Stimulated activated CD8-positive, alpha-beta memory T cell treated with anti-CD3 and anti-CD28 coated beads, Interleukin-7, amount 100 ng/mL, for 48 hours (primary cell): Measurements from ENCODE around the gene FOXR1.

Experiments used
- DNase-seq, 2 donors: peaks; one replicate each; pipeline ENCODE4 v3.0.0-alpha.2; 2020; ENCODE audit warnings: low read depth in 1 of 2; ENCODE audit errors: extremely low read depth in 1 of 2

The FOXR1 gene, protein sequence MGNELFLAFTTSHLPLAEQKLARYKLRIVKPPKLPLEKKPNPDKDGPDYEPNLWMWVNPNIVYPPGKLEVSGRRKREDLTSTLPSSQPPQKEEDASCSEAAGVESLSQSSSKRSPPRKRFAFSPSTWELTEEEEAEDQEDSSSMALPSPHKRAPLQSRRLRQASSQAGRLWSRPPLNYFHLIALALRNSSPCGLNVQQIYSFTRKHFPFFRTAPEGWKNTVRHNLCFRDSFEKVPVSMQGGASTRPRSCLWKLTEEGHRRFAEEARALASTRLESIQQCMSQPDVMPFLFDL

DNA sequence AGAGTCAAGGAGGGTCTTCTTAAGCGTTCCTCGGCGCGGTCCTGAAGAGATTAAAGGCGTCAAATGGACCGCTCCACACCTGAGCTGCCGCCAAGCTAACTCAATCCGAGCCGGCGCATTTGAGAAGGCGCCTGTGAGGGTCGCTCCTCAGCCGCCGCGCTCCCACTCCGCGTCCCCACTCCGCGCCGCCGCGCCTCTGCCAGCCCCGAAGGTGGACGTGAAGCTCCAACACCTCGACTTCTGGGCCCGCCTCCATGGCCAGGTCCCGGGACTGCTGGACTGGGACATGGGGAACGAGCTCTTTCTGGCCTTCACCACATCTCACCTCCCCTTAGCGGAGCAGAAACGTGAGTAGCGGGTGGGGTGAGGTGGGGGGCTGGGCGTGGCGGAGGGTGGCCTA is at the start of gene FOXR1:
Gene FOXR1 (plus strand): TSS at position 116 of the 400 bp plus-strand sequence. CDS start 171 bp downstream, at position 287.
- no peak for DNase-seq

DNA sequence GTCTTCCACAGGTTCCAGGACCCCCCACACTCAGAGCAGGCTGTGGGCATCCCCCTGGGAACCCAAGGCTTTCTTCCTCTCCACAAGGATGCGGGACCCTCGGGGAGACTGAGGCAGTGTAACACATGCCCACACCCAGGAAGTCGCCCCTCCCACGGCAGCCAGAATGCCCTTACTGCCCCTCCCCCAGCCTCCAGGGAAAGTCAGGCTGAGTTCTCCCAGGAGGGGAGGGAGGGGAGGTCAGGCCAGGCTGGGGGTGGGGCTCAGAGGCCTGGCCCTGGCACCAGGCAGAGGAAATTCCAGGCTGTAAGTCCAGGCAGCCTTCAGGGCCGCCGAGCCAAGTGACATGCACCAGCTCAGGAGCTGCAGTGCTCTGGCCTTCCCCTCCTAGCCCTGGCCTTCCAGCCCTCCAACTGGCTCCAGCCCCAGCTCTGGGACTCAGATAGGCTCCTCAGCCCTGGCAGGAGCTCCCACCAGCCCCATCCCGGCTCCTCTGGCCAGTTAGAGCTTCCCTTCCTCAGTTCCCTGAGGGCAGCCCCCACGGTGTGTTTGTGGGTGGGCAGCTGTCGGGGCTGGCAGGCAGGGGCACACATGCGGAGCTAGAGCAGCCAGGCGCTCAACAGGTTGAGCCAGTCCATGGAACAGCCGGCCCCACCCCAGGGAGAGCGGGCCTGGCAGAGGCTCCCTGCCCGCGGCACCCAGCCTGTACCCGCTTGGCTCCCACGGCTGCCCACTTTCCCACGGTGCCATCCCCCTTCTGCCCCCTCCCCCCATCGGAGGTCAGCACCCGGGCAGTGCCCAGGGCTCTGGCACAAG is 49.4 kb upstream of the FOXR1 start:
- no peak for DNase-seq

DNA sequence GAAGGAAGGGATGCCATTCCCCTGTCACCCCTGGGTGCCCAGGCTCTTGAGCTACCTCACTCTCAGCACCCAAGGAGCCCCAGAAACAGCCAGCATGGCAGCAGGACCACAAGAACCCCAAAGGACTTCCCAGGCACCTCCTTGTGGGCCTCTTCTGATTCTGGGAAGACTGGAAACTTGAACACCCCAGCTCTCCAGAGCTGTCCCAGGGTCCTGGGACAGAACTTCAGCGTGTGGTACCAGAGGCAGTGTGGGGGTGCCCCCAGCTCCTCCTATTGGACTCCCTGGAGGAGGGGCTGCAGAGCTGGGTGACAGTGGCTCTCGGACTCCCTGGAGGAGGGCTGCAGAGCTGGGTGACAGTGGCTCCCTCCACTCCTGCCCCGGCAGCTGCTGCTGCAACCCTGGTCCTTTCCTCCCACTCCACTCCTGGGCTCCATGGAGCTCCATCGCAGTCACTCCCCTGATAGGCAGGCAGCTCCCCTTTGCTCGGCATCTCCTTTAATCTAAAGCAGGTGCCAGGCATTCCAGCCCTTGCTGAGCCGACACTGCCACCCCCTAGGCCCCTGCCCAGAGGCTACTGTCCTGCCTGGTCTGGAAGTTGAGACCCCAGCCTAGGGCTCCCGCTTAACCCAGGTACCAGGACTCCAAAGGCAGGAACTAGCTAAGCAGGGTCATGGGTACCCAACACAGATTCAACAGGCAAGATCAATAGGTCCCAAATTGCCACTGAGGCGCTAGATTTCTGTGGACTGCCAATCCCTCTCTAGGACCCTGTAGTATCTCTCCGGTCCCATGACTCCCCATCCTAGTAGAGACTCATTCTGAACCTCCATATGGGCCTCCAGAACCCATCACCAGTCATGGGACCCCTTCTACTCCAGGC is 48.6 kb upstream of the FOXR1 start:
- no peak for DNase-seq

DNA sequence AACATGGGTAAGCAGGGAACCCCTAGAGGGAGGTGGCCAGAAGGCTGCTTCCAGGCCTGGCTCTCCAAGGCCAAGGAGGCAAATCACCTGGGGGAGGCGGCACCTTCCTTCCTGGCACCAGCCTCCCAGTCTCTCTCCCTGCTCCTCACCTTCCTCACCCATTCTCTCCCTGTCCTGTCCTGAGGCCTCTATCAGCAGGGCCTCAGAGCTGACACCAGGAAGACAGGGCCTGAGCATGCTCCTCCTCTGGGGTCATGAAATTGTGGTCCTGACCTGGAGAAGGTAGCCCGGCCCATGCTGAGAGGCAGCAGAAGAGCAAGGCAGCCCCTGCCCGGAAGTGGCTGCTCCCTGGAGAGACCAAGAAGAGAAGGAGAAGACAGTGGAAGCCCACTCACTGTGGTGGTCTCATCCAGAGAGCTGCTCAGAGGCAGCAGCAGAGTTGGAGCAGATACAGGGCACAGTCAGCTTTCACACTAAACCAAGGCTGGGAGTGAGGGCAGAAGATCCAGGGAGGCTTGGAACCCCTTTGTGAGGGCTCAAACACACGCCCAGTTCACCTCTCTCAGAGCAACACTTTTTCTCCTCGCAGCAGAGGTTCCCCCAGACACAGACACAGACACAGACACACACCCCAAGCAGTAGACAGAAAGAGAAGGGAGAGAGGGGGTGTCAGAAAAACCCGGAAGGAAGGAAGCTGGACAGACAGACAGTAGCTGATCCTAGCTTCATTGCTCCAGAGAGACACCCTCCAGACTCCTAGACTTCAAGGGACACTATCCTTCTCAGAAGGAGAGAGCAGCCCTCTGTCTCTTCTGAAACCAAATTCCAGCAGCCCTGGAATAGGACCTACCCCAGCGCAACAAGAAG is 47.6 kb upstream of the FOXR1 start:
- no peak for DNase-seq

DNA sequence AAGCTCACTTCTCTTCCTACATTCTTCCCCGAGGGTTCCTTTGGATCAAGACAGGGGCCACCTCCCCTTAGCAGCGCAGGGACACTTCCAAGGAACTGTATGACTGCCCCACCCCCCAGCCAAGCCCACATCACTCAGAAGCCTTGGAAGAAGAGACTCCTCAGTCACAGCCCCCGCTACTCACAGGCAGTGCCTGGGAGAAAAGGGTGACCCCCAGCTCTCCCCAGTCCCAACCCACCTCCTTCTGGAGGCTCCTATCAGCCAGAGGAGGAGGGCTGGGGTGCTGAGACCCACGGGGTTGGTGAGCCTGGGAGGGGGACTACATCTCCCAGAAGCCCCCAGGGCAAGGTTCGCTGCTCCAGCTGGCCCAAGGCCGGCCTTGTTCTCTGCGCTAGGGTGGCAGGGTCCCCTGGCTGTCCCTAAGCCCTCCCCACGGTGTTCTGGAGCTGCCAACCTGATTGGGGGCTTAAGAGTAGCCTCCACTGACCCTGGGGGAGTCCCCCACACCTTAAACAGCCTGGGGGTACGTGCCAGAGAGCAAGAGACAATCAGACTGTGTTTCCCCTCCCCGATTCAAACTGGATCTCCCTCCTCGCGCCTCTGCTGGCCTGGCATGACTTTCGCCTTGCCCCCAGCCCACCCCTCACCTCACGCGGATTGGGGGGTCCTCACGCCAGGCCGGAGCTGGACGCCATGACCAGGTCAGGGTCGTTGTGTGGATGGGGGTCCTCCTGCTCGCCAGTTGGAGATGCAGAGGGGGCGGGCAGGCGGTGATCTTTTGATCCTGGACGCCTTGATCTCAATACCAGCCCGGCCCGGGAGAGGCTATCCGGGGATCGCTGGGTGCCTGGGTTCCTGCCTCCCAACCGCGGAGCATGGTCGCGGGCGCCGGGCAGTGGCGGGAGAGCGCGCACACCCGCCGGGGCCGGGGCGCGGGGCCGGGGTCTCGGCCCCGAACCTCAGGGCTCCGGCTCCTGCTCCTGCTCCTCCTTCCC is 46.7 kb upstream of the FOXR1 start:
- DNase-seq, result no peak

DNA sequence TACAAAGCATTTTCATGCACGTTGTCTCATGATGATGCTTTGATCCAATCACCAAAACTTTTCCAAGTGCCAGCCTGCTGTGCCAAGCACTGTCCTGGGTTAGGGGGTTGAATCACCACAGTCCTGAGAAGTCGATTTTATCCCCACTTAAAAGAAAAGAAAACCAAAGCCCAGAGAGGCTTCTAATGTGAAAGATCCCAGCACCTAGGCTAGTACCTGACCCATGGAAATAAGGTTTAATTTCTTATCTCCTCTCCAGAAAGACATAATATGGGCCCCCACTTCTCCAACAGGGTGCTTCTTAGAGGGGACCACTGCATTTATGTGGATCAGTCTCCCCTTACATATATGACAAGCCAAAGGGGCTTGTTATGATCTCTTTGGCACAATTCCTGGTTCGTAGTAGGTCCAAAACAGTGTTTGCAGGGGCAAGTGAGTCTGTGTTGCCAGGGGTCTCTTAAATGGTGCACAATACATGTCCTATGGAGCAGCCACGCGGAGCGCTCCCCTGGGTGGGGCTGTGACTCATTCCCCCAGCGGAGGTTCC is 43.9 kb upstream of the FOXR1 start:
- DNase-seq, result no peak

DNA sequence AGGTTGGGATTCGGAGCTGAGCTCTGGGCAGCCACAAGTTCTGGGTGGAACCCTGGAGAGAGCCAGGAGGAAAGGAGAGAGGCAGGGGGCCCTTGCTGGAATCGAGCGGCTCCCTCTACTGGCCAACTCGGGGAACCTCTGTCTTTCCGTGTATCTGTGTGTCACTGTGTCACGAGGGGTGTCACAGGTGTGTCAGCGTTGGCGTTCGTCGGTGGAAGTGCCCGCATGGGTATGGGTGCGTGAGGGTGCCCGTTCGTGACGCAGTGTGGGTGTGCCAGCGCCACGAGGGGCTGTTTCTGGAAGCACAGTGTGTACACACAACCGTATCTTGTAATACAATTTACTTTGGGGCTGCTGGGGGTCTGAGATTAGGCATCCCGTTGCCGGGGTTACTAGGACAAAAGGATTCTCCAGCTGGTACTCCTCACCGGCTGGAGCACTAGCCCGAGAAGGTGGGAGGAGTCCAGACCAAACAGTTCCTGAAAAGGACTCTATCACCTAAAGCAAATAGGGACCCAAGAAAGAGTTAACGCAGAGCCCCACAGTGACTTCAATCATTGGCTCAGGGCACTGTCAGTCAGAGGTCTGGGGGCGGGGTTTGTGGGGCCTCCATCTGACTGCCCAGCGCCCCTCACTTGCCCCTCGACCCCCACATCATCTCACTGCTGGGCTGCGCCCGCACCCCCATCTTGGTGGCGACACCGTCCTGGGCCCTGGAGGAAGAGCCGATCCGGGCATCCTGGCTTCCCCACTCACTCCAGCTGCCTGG is 43.3 kb upstream of the FOXR1 start:
- peak; percentile 73 to 84 for DNase-seq

DNA sequence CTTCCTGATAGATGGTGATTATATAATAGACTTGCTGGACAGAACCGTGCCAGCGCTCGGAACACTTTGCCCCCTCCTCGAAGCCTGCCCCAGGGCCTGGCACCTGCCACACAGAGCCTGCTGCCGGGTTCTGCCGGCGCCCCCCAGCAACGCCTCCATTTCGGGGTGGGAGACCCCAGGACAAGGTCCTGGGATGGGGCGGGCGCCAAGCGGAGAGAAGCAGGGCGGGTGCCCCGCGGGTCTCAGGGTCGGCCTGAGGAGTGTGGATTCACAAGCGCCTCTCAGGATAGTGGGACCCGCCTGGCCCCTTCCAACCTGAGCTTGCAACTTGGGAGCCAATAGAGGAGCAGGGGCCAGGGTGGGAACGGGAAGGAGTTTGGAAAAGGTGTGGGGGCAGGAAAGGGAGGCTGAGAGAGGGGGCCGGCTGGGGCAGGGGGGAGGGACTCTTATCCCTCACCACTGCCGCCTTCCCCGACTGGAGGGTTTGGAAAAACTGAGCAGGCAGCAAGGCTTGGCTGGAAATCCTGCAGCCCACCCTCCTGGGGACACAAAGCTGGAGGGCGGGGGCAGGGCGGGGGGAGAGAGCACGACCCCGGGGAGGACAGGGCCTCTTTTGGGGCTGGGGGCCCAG is 42.6 kb upstream of the FOXR1 start:
- no peak for DNase-seq

DNA sequence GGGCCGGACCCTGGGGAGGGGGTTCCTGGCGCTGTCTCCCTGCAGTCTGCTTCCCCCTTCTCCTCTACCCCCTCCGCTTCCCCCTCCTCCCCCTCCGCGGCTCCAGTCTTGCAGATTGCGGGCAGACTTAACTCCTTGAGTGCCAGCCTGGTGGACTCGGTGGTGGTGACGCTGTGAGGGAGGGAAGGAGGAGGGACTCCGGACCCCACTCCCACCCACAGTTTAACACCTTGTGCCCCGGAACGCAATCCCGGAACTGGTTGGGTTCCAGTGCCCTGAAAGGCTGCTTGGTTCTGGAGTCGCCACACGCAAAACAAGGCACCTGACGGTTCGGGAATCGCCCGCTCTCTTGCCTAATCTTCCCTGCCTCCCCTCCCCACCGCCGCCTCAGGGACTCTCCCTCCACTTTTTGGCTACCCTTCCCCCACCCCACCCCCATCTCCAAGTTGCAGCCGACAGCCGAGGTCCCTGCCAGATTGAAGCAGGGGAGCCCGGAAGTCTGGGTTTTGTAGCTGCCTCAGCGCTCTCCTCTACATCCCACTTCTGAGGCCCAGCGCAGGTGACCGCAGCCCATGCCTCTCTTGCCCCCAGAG is 42.0 kb upstream of the FOXR1 start:
- no peak for DNase-seq

DNA sequence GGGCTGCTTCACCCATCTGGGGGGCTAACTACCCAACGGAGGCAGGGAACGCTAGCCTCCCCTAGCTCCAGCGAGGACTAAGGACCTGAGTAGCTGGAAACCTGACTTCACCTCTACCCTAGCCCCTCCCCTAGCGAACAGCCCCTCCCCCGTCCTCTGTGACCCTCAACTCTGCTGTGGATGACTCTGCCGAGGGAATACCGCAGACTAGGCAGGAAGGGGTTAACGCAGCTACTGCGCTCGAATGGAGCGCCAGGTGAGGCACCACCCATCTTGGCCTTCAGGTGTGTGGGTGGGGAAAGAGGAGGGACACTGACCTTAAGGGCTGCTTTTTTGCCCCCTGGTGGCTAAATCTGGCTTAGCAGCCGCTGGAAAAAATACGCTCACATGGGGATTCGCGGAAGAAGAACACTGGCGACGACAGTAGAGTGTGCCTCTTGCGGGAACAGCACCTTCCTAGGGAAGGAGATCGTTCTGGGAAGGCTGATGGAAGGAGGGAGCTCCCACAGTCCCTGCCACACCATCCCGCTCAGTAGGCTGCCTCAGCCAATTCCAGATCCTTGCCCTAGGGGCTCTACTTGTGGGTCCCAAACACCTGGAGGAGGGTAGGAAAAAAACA is 41.4 kb upstream of the FOXR1 start:
- peak; percentile 74 to 79 for DNase-seq

DNA sequence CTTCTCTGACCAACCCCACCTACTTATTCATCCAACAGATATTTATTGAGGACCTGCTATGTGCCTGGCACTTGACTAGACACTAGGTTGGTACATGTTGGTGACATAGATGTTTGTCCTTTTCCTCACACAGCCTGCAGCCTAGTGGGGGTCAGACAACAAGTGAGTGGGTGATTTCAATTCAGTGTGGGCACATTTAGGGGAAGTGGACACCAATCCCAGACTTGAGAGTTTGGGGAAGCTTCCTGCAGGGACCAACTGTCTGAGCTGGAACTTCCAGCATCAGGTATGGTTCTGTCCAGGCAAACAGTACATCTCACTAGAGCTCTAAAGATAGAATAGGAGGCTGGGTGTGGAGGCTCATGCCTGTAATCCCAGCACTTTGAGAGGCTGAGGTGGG is 40.0 kb upstream of the FOXR1 start:
- DNase-seq, result no peak

DNA sequence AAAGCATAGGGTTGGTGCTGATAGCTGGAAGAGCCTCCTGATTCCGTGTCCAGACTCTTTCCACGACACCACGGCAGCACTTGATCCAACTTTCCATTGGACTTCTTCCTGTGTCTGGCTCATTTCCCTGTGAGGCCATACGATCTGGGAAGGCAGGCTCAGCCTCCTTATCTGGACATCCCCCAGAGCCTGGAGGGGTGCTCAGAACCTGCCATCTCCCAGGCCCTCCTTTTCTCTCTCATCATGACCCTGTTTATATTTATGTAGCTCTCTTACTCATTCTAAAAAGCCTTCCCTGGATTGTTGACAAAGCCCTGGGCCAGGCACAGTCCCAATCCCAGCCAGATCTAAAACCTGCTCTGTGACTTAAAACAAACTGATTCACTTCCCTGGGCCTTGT is 38.1 kb upstream of the FOXR1 start:
- no peak for DNase-seq

DNA sequence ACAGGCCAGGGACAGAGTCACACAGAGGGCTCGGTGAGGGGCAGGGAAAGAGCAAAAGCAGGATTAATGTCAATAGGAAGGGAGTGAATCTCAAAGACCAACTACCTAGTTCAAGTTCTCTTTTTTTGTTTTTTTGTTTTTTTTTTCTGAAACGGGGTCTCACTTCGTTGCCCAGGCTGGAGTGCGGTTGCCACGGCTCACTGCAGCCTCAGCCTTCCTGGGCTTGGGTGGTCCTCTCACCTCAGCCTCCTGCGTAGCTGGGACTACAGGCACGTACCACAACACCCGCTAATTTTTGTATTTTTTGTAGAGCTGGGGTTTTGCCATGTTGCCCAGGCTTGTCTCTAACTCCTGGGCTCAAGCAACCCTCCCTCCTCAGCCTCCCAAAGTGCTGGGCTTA is 36.2 kb upstream of the FOXR1 start:
- no peak for DNase-seq

DNA sequence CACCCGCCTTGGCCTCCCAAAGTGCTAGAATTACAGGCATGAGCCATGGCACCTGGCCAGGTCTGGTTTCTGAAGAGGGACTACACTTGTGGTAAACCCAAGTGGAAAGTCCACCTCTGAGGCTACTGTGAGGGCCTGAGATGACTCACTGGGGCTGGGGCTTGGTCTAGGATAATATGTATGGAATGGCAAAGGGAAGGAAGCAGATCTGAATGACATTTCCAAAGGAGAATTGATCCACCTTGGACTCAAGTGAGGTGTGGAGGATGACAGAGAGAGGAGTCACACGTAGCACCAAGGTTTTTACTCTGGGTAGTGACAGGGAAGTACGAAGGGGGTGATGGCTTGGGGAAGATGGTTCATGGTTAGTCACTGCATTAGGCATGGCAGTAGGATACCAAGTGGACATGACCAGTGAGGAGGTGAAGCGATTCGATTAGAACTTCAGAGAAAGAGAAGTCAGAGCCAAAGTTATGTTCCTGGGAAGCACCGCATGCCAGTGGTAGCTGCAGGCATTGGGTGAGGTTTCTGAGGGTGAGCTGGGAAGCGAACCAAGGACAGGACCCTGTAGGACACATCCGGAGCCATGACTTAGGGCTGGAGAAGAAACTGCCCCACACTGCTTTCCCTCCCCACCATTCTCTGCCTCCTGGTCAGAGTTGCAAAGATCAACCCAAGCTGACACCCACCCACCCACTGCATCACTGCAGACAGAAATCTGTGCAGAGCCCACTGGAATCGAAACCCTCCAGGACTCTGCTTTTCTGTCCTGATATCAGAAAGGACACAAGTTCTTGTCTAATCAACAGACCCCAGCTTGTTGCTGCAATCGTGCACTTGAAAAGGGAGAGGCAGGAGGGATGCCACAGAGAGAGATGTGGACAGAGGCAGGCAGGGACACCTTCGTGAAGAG is 32.8 kb upstream of the FOXR1 start:
- DNase-seq, result no peak

DNA sequence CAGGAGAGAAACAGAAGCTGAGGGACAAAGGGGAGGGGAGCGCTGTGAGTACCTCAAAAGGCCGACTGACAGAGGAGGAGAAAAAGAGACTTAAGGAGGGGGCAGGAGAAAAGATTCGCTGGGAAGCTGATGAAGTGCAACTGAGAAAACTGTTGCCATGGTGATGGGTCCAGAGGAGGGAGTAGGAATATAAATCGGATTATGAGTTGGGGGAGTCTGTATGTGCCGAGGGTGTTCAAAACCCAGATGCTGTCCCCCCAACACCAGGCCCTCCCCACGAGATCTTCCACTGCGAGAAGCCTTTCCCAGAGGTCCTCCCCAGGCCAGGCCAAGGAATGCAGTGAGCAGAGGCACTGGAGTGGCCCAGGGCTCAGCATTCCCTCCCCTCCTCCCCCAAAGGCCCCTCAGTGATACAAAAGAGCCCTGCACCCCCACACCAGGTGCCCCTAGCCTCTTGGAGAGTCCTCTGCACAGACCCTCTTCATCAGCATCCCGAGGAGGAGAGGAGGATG is 32.1 kb upstream of the FOXR1 start:
- no peak for DNase-seq
